Spleen (tissue), 11 donors: ENCODE measurements around the gene SLX4. TPM values are rescaled to one million over a fixed set of nuclear protein-coding genes. Genes with fewer than 3 reads are reported as not detected.

Source experiments
- DNase-seq: peaks from one replicate; pipeline ENCODE4 v3.0.0-alpha.2; 2020
- H3K27ac ChIP-seq, 8 donors: fragments of 200-600 bp; sonication (generic) in 7 of 8; 1 replicate in 4 of 8; 2 replicates in 4 of 8; pipeline versions ENCODE4 v1.5.0 to v1.8.0; 2016 to 2021; ENCODE audit warnings: inconsistent platforms in 4 of 8, mild to moderate bottlenecking in 4 of 8, moderate library complexity in 1 of 8
- H3K27me3 ChIP-seq, 7 donors: fragments of 200-600 bp; sonication (generic) in 6 of 7; replicated peaks in 1 of 7; 1 replicate in 4 of 7; 2 replicates in 3 of 7; pipeline versions ENCODE4 v1.5.0 to v1.8.0; 2016 to 2021; ENCODE audit warnings: inconsistent platforms in 3 of 7, mild to moderate bottlenecking in 1 of 7
- H3K36me3 ChIP-seq, 6 donors: fragments of 200-600 bp; sonication (generic) in 5 of 6; 1 replicate in 4 of 6; 2 replicates in 2 of 6; pipeline versions ENCODE4 v1.5.0 to v1.8.0; 2016 to 2021; ENCODE audit warnings: inconsistent platforms in 2 of 6
- H3K4me1 ChIP-seq, 6 donors: fragments of 200-600 bp; sonication (generic) in 5 of 6; 1 replicate in 3 of 6; 2 replicates in 3 of 6; pipeline versions ENCODE4 v1.5.0 to v1.8.0; 2016 to 2021; ENCODE audit warnings: inconsistent platforms in 3 of 6
- H3K4me3 ChIP-seq, 8 donors: fragments of 200-600 bp; sonication (generic) in 7 of 8; 1 replicate in 4 of 8; 2 replicates in 4 of 8; pipeline versions ENCODE4 v1.5.0 to v1.8.0; 2016 to 2021; ENCODE audit warnings: inconsistent platforms in 4 of 8, mild to moderate bottlenecking in 4 of 8, moderate library complexity in 2 of 8
- H3K9me3 ChIP-seq, 8 donors: fragments of 200-600 bp; sonication (generic) in 7 of 8; 1 replicate in 4 of 8; 2 replicates in 4 of 8; pipeline versions ENCODE4 v1.5.0 to v1.8.0; 2016 to 2021; ENCODE audit warnings: inconsistent platforms in 4 of 8
- CTCF ChIP-seq, 11 experiments: fragments of 200-600 bp in 7 of 11; fragments of 450-650 bp in 4 of 11; sonication (generic) in 4 of 11; IDR thresholded peaks in 8 of 11; conservative IDR thresholded peaks in 3 of 11; 1 replicate in 7 of 11; 2 replicates in 4 of 11; pipeline versions ENCODE4 v1.4.0 to v1.8.0; 2016 to 2021; ENCODE audit warnings: antibody characterized with exemption in 11 of 11, inconsistent platforms in 4 of 11, mild to moderate bottlenecking in 1 of 11
- POLR2A ChIP-seq, 3 donors: fragments of 450-650 bp; IDR thresholded peaks; one replicate each; pipeline ENCODE4 v1.5.1; 2017; ENCODE audit warnings: antibody characterized with exemption in 3 of 3, mild to moderate bottlenecking in 1 of 3
- POLR2AphosphoS5 ChIP-seq, 3 donors: sonication (generic); formaldehyde crosslinking; IDR thresholded peaks; one replicate each; pipeline ENCODE4 v1.5.1; 2017; ENCODE audit warnings: antibody characterized with exemption in 3 of 3
- WGBS, 5 donors: extraction: QIAGEN DNeasy Blood & Tissue Kit in 3 of 5; methylation state at CpG; one replicate each; pipeline versions ENCODE4 v1.1.5 to v1.1.7; 2013 to 2018; 5-methylcytosine and 5-hydroxymethylcytosine counted together
- intact Hi-C: fragments of 100-400 bp; cut with DNase I; formaldehyde crosslinking; loops from one replicate; pipeline ENCODE4 v1.15.0; 2023; ENCODE audit warnings: low total_unique reads
- polyA plus RNA-seq, 3 donors: library from polyadenylated mRNA; stranded (reverse); fragments of 200-250 nt; gene quantifications; one replicate each; pipeline ENCODE4 v1.2.1, GENCODE V29; 2013
- total RNA-seq, 7 donors: library from RNA; depleted of rRNA in 3 of 7; stranded (reverse); fragments of >200 nt in 3 of 7; fragmentation: NEBNext Ultra II Directional in 4 of 7; extraction: Animal tissue kit (Norgen Biotek cat#: 25700) in 4 of 7; gene quantifications; one replicate each; pipeline versions ENCODE4 v1.1.0 to v1.2.1, GENCODE V29; 2016 to 2021
- donor health status: healthy with polysubstance abuse.
- donor health status: DM: no; HTN: no; CAD: no; lungs with moderate emphysema.
- donor health status: DM: no; HTN: no; CAD: no.
- donor health status: Bipolar disorder and iron deficiency.
- donor health status: healthy.
- donor health status: DM: no; HTN: no; CAD: no.
- donor health status: DM: yes; HTN: yes; CAD: no.

The SLX4 gene
- total and polyA plus RNA-seq, 10 donors, result 1.8 to 8.8 (median 7.0) TPM

- Histone ChIP-seq H3K4me1 (peaks cover 0 to 49% (median 16%) of the 10 kb centered on the region in 6 donors), H3K9me3 (no peaks in the 10 kb centered on the region), H3K36me3 (peaks cover 0 to 77% (median 22%) of the 10 kb centered on the region in 6 donors), H3K27me3 (no peaks in the 10 kb centered on the region), H3K27ac (peak overlapping the region in 4 of 8 donors; percentile 51 to 69 (median 60)), H3K4me3 (no peak overlapping the region)
- no peak for DNase-seq
- TF ChIP-seq CTCF (IDR thresholded peaks at IDR 0.05 in 8 of 11, conservative IDR thresholded peaks at IDR 0.05 in 3 of 11), result no peak
- no peak for TF ChIP-seq POLR2A (IDR thresholded peaks at IDR 0.05)
- TF ChIP-seq POLR2AphosphoS5 (IDR thresholded peaks at IDR 0.05), result no peak
- WGBS, 5 donors, result 71 to 88% (median 78%) methylated on average over 12 to 15 of the region's 15 CpGs
- intact Hi-C loops, result no loop called here
Measured at GRCh38 chr16:3587547-3588110, 23.8 kb downstream of the SLX4 start.

DNA sequence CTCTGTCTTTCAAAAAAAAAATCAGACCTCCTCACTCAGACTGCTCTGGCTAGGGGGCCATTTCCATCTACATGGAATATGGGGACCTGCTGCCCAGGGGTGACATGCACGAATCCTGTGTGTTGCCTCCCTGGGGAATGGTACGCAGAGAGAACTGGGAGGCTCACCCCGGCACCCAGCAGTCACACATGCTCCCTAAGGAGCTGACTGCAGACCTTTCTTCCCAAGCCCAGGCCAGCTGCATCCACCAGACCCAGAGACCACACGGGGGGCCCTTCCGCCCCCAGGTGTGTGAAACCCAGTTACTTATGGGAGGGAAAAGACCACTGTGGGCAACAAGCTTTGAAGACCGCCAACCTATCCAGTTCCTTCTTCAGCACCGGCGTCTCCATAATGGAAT, 27.0 kb downstream of the SLX4 start:
- 96 to 99% (median 98%) methylated on average over 8 of the region's 8 CpGs for WGBS, 5 donors
- H3K36me3 ChIP-seq, result peaks cover 0 to 62% (median 18%) of the 10 kb centered on the region in 6 donors
- no peak overlapping the region for H3K27ac ChIP-seq
- H3K27me3 ChIP-seq, result no peaks in the 10 kb centered on the region
- H3K9me3 ChIP-seq, result no peaks in the 10 kb centered on the region
- no peak for TF ChIP-seq POLR2AphosphoS5 (IDR thresholded peaks at IDR 0.05)
- no peak for TF ChIP-seq POLR2A (IDR thresholded peaks at IDR 0.05)
- TF ChIP-seq CTCF (IDR thresholded peaks at IDR 0.05 in 8 of 11, conservative IDR thresholded peaks at IDR 0.05 in 3 of 11), result no peak
- peaks cover 11 to 45% (median 21%) of the 10 kb centered on the region in 6 donors for H3K4me1 ChIP-seq
- intact Hi-C loops, result no loop called here
- no peak for DNase-seq
- H3K4me3 ChIP-seq, result no peak overlapping the region

GRCh38 chr16:3583303-3584038, 27.9 kb downstream of the SLX4 start:
- no peak for DNase-seq
- no peaks in the 10 kb centered on the region for H3K9me3 ChIP-seq
- intact Hi-C loops, result no loop called here
- no peak for TF ChIP-seq POLR2AphosphoS5 (IDR thresholded peaks at IDR 0.05)
- no peak for TF ChIP-seq POLR2A (IDR thresholded peaks at IDR 0.05)
- no peak for TF ChIP-seq CTCF (IDR thresholded peaks at IDR 0.05 in 8 of 11, conservative IDR thresholded peaks at IDR 0.05 in 3 of 11)
- H3K36me3 ChIP-seq, result peaks cover 0 to 53% (median 18%) of the 10 kb centered on the region in 6 donors
- peaks cover 0 to 3% (median 0%) of the 10 kb centered on the region in 7 donors for H3K27me3 ChIP-seq
- H3K27ac ChIP-seq, result no peak overlapping the region
- H3K4me3 ChIP-seq, result no peak overlapping the region
- WGBS, 5 donors, result 95 to 97% (median 97%) methylated on average over 15 to 16 of the region's 16 CpGs
- H3K4me1 ChIP-seq, result peaks cover 17 to 45% (median 26%) of the 10 kb centered on the region in 6 donors
